NCI-H2171 treated with DMSO at 0.1 percent for 48 hours (cell line): Measurements from ENCODE around the gene NLRP12.
"Not testable (repeated sequence)": the region's sequence is repeated elsewhere in the genome, so short reads cannot be mapped to it uniquely, and the experiment has no call there.

ENCODE experiments used
- DNase-seq: peaks from one replicate; lab custom pipeline; 2025; lab: John Stamatoyannopoulos, UW

NLRP12 gene

DNA sequence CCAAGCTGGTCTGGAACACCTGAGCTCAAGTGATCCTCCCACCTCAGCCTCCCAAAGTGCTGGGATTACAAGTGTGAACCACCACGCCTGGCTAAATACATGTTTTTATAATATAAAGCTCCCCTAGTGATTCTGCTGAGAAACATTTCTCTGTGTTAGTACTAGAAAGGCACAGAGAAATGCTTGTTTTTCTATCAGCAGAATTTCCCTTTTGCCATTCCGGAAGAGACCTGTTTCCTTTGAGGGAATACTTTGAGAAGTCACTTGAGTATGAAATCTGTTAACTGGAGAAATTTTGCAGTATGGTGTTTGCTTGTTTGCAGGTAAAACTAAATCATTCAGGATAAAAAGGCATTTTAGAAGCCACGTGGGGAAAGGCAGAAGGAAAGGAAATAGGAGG is 4.4 kb upstream of the NLRP12 start:
- no peak for DNase-seq

DNA sequence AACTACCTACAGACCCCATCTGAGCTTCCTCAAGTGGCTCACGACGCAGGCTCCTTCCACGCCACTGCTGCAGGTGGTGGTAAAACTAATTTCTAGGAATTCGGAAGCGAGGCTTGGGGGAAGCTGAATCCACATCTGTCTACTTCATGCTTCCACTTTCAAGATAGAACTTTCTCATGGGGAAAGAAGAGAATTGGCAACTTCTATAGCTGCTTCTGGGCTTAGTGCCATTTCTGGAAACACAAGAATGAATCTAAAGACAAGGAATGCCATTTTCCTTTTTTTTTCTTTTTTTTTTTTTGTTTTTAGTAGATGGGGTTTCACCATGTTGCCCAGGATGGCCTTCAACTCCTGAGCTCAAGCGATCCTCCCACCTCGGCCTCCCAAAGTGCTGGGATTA is 2.8 kb upstream of the NLRP12 start:
- DNase-seq = no peak

- DNase-seq = no peak
Observed at GRCh38 chr19:53823380-53824120, 564 bp downstream of the NLRP12 start.

DNA sequence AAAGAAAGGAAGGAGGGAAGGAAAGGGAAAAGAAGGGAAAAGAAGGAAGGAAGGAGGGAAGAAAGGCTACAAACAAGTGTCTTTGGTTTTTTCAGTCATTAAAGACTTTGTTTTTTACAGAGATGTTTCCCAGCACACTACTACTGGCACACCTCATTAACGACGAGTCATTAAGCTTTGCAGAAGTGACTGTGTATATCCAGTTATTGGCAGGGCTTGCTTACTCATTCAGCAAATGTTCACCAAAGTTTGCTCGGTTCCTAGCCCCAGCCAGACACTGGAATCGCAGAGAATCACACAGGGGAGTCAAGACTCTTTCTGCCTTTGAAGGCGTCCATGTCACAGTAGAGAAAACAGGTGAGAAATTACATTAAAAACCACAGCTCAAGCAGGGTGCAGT is 4.3 kb downstream of the NLRP12 start:
- no peak for DNase-seq

DNA sequence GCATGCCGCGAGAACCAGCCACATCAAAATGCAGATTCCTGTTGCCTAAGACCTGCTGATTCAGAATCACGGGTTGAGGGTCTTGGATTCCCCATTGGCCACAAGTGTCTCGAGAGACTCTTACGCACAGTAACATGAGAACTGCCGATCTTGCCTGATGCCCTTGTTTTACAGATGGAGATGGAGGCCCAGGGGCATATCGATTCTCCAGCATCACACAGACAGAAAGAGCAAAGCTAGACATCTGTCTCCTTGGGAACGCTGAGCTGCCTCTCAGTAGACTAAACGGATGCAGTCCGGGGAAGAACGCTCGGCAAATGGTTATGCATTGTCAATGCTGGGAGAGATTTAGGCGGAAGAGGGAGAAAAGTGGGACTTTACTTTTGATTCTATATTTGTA is 5.4 kb downstream of the NLRP12 start:
- peak; percentile 77 for DNase-seq

GRCh38 chr19:53813996-53814395 is 10.1 kb downstream of the NLRP12 start:
- no peak for DNase-seq

- DNase-seq = no peak
Observed at GRCh38 chr19:53812335-53812734, 11.8 kb downstream of the NLRP12 start.

GRCh38 chr19:53810891-53811290 is 13.2 kb downstream of the NLRP12 start:
- DNase-seq = no peak

- no peak for DNase-seq
Observed at GRCh38 chr19:53810187-53810546, 13.9 kb downstream of the NLRP12 start.

- no peak for DNase-seq
Observed at GRCh38 chr19:53809518-53810186, 14.5 kb downstream of the NLRP12 start.

DNA sequence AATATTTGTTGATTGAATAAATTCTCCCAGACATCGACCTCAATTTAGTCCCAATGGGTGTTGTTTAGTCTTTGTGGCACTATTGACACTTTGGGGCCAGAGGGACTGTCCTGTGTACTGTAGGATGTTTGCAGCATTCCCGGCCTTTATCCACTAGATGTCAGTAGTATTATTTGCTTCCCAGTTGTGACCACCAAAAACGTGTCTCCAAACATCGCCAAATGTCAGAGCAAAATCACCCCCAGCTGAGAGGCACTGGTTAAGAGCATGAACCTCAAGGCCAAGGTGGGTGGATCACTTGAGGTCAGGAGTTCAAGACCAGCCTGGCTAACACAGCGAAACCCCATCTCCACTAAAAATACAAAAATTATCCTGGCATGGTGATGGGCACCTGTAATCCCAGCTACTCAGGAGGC is 15.4 kb downstream of the NLRP12 start:
- no peak for DNase-seq

DNA sequence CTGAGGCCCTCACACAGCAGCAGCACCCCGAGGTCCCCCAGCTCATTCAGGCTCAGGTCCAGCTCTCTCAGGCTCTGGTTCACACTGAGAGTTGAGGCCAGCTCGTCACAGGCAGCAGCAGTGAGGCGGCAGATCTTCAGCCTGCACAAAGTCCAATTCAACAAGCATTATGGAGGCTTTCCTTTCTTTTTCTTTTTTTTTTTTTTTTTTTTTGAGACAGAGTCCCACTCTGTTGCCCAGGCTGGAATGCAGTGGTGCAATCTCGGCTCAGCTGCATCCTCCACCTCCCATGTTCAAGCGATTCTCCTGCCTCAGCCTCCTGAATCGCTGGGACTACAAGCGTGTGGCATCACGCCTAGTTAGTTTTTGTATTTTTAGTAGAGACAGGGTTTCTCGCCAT is 22.9 kb downstream of the NLRP12 start:
- DNase-seq = no peak

DNA sequence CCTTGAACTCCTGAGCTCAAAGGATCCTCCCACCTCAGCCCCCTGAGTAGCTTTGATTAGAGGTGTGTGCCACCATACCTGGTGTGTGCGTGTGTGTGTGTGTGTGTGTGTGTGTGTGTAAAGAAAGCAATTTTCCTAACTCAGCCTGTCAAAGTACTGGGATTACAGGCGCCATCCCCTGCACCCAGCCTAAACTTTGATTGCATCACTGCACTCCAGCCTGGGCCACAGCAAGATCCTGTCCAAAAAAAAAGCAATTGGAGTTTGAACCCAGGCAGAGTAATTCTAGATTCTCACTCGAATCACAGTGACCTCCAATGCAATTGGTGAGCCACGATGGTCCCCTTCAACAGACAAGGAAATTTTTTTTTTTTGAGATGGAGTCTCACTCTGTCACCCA is 29.1 kb downstream of the NLRP12 start:
- DNase-seq = no peak

DNA sequence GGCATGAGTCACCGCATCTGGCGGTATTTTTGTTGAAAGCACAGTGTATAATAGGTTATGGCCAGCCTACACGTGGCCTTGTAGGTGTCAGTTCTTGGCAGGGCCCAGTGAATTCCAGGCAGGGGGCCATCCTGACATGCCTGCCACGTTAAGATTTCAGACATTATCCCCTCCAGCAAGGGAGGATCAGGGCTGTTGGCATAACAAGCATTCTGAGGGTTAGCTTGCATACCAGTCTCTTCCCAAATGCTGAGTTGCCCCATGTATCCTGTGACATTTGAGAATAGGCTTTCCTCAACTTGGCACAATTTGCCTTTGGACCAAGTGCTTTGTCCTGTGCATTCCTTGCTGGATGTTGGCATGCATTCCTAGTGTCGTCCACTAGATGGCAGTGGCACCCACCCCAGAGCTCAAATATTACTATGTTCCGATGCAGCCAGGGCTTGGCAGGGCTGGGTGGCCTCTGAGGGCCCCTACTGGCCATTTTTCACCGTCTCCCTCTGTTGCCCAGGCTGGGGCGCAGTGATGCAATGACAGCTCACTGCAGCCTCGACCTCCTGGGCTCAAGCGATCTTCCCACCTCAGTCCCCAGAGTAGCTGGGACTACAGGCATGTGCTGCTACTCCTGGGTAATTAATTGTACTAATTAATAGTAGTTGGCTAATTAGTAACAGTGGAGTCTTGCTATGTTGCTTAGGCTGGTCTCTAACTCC is 31.2 kb downstream of the NLRP12 start:
- peak; percentile 61 for DNase-seq

GRCh38 chr19:53789708-53790678 is 34.1 kb downstream of the NLRP12 start:
- DNase-seq = no peak

DNA sequence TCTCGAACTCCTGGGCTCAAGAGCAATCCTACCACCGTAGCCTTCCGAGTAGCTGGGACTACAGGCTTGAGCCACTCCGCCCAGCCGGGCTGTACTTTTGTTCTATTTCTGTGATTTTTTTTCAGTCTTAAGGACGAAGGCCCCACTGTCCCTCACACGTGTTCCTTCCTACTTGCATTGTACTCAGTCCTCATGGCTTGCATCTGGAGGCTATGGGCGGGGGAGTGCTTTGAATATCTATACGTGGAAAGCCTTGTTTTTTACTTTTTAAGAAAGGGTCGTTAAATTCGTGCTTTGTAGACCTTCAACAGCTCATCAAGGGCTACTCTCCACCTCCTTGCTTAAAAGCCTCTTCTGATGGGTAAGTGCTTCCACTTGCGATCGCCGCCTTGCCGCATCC is 36.8 kb downstream of the NLRP12 start:
- DNase-seq = no peak

GRCh38 chr19:53786744-53787143 is 37.4 kb downstream of the NLRP12 start:
- no peak for DNase-seq

DNA sequence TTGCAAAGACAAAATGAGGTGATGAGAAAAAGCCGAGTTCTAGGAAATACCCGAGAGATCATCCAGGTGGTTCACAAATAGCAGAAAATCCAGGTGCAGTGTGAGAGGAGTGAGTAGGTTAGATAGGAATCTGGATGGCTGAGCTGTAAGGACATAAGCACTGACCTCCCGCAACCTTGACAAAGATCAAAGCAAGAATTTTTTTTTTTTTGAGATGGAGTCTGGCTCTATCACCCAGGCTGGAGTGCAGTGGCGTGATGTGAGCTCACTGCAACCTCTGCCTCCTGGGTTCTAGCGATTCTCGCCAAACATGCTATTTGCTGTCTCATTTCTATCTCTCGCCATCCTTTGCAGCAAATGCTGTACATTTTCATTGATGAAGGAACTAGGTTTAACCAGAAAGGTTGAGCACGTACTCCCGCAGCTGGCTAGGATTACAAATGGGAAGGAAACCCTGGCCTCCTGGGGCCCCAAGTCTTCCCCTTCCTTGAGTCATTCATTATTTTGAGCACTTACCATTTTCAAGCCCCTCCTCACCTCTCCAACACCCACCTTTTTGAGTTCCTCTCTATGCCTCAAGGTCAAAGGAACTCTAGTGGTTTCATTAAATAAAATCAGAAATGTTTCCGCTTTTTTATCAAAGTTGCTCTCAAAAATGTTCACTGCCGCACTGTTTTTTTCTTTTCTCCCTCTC is 38.8 kb downstream of the NLRP12 start:
- no peak for DNase-seq

DNA sequence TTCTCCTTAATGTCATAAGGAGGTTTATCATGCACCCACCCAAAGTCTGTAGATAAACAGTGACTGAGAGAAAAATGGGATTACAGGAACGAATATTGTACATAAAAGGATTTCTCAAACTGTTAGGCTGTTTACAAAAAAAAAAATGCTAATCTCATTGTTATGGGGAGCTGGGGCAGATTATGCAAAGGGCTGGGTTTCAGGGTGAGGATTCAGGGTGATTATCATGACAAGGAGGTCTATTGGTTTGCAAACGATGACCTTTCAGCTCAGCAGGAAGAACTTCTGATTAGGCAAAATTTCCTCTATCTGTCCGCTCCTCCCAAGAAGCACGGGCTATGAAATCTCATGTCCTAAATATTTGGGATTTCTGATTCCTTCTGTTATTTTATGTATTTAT is 41.4 kb downstream of the NLRP12 start:
- no peak for DNase-seq

DNA sequence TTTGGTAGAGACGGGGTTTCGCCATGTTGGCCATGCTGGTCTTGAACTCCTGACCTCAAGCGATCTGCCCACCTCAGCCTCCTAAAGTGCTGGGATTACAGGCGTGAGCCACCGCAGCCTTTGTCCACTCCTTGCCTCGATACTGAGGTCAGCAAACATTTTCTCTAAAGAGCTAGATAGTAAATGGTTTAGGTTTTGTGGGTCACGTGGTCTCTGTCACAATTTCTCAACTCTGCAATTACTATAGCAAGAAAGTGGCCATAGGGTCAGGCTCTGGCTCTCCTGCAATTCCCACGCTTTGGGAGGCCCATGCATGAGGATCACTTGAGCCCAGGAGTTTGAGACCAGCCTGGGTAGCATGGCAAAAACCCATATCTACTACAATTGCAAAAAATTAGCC is 42.8 kb downstream of the NLRP12 start:
- not testable (repeated sequence) for DNase-seq

DNA sequence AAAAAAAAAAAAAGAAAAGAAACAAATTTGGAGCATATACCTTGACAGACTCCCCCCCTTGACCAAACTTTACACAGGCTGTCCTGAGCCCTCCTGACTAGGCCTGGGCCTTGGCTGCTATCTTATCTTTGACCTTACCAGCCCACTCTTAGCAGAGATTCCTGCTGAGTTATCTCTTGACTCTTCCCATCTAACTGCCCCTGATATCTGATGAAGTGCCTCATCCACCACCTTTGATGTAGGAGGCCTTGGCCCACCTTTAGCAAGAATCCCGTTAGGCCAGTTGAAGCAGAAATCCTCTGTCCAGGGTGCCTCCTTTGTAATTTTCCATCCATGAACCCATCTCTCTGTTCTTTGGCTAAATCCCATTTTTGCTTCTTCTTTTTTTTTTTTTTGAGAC is 43.6 kb downstream of the NLRP12 start:
- DNase-seq = no peak
